Activated T-cell treated with anti-CD3 and anti-CD28 coated beads, Interleukin-2, amount 50 U/mL, for 72 hours (primary cell): ENCODE data around the gene NKG7. TPM values are rescaled to one million over a fixed set of nuclear protein-coding genes. Genes with fewer than 3 reads are reported as not detected.

Source experiments
- ATAC-seq, 2 donors: fragments of 150-1000 bp; cut with Tn5 transposase; replicated peaks in 1 of 2; 2 replicates each; pipeline ENCODE4 v1.10.0; 2021; ENCODE audit warnings: moderate library complexity in 2 of 2, mild to moderate bottlenecking in 1 of 2
- DNase-seq, 2 donors: peaks; one replicate each; pipeline ENCODE4 v3.0.0; 2021 to 2022; ENCODE audit warnings: mixed read lengths in 1 of 2
- H3K27ac Mint-ChIP-seq: one replicate; pipeline ENCODE4 v1.8.0; 2022; ENCODE audit warnings: mild to moderate bottlenecking, moderate library complexity, mixed read lengths
- H3K27me3 Mint-ChIP-seq: one replicate; pipeline ENCODE4 v1.8.0; 2022; ENCODE audit warnings: low read depth, mixed read lengths
- H3K36me3 Mint-ChIP-seq, 2 donors: one replicate each; pipeline ENCODE4 v1.8.0; 2022; ENCODE audit warnings: mixed read lengths in 2 of 2, mild to moderate bottlenecking in 1 of 2; ENCODE audit not compliant: insufficient read depth in 2 of 2
- H3K4me1 Mint-ChIP-seq: one replicate; pipeline ENCODE4 v1.8.0; 2022; ENCODE audit warnings: low read depth, mixed read lengths
- H3K4me3 Mint-ChIP-seq, 2 donors: one replicate each; pipeline ENCODE4 v1.8.0; 2022; ENCODE audit warnings: mild to moderate bottlenecking in 2 of 2, mixed read lengths in 2 of 2, moderate library complexity in 2 of 2
- H3K9me3 Mint-ChIP-seq, 2 donors: one replicate each; pipeline ENCODE4 v1.8.0; 2022; ENCODE audit warnings: mixed read lengths in 2 of 2
- total RNA-seq, 2 donors: library from RNA; stranded (reverse); gene quantifications; one replicate each; pipeline ENCODE4 v1.2.3, GENCODE V29; 2022

The NKG7 gene
- total RNA-seq, 2 donors from 2014 or later: 190 to 261 TPM

DNA sequence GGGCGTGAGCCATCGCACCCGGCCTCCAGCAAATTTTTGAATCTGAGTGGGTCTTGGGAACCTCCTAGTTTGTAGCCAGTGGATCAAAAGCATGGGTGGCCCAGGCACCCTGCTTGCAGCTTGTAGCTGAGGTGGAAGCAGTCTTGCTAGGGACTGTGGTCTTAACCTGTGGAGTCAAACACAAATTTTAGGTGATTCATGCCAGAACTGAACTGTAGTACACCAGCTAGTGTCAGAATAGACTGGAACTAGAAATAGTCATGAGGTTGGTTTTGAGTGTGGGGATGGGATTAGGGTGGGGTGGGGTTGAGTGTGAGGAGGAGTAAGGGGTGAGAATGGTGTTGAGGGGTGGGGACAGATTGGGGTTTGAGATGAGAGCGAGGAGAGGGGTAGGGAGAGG, 9.6 kb upstream of the NKG7 start:
- no peaks in the 10 kb centered on the region for H3K9me3 Mint-ChIP-seq
- H3K4me3 Mint-ChIP-seq: no peak overlapping the region
- H3K36me3 Mint-ChIP-seq: peaks cover 3 to 10% of the 10 kb centered on the region in 2 donors
- no peak for DNase-seq
- no peaks in the 10 kb centered on the region for H3K27me3 Mint-ChIP-seq
- peak; percentile 46 to 54 for ATAC-seq
- H3K27ac Mint-ChIP-seq: no peak overlapping the region
- H3K4me1 Mint-ChIP-seq: peaks cover 29% of the 10 kb centered on the region

DNA sequence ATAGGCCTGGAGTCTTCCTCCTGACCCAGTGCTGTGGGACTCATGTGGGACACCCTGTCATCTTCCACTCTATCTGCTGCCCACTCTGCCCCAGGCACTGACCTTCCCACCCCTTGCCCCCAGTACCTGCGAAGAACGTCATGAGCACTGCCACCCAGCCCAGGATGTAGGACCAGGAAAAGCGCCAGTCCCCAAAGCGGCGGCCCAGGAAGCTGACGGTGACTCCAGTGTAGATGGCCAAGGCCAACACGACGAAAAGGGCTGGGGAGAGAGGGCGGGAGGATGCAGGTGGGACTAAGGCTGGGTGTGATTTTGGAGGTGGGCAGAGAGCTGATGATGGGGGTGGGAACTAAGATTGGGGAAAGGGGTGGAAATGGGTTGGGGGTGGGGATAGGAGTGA, 7.9 kb upstream of the NKG7 start:
- Mint-ChIP-seq H3K4me3 (no peak overlapping the region), H3K36me3 (peaks cover 3 to 10% of the 10 kb centered on the region in 2 donors), H3K4me1 (peaks cover 43% of the 10 kb centered on the region), H3K27ac (peak overlapping the region; percentile 86), H3K9me3 (no peaks in the 10 kb centered on the region), H3K27me3 (no peaks in the 10 kb centered on the region)
- ATAC-seq: peak in 1 of 2 donors; percentile 5
- no peak for DNase-seq

DNA sequence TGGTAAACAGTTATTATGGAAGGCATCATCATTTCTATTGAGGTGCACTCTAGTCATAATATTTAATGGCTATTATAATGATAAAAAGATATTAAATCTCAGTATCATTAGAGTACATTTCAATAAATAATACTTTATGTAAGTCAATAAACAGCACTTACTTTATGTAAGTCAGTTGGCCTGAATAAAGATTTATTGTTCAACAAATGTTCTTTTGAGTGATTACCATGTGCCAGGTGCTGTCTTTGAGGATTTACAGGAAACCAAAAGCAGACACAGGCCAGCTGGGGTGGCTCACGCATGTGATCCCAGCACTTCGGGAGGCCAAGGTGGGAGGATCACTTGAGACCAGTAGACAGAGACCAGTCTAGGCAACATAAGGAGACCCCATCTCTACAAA, 5.0 kb upstream of the NKG7 start:
- ATAC-seq (no peak), DNase-seq (no peak)
- Mint-ChIP-seq H3K36me3 (peaks cover 5 to 11% of the 10 kb centered on the region in 2 donors), H3K9me3 (no peaks in the 10 kb centered on the region), H3K27me3 (no peaks in the 10 kb centered on the region), H3K4me1 (peaks cover 66% of the 10 kb centered on the region), H3K4me3 (no peak overlapping the region), H3K27ac (no peak overlapping the region)

DNA sequence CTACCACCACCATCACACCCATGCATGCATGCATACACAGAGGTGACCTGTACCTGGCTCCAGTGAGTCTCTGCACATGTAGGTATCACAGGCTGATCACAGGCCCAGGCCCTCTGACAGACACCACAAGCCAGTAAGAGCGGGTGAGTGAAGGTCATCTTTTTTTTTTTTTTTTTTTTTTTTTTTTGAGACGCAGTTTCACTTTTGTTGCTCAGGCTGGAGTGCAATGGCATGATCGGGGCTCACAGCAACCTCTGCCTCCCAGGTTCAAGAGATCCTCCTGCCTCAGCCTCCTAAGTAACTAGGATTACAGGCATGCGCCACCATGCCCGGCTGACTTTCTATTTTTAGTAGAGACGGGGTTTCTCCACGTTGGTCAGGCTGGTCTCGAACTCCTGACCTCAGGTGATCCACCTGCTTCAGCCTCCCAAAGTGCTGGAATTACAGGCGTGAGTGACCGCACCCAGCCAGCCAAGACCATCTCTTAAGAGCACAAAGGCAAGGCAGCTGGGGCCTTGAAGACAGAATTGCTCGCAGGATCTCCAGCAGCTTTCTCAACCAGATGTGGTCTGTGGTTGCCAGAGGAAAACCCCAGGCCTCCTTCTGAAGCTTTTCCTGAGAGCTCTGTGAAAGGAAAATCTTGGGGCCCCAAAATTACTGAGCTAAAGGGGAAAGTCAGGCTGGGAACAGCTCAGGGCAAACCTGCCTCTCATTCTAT, 3.2 kb upstream of the NKG7 start:
- ATAC-seq: peak; percentile 19 to 29
- Mint-ChIP-seq H3K4me3 (peak overlapping the region; percentile 76 to 77), H3K27ac (peak overlapping the region; percentile 76), H3K27me3 (no peaks in the 10 kb centered on the region), H3K9me3 (no peaks in the 10 kb centered on the region), H3K36me3 (peaks cover 6 to 11% of the 10 kb centered on the region in 2 donors), H3K4me1 (peaks cover 76% of the 10 kb centered on the region)
- DNase-seq: peak; percentile 53 to 57

DNA sequence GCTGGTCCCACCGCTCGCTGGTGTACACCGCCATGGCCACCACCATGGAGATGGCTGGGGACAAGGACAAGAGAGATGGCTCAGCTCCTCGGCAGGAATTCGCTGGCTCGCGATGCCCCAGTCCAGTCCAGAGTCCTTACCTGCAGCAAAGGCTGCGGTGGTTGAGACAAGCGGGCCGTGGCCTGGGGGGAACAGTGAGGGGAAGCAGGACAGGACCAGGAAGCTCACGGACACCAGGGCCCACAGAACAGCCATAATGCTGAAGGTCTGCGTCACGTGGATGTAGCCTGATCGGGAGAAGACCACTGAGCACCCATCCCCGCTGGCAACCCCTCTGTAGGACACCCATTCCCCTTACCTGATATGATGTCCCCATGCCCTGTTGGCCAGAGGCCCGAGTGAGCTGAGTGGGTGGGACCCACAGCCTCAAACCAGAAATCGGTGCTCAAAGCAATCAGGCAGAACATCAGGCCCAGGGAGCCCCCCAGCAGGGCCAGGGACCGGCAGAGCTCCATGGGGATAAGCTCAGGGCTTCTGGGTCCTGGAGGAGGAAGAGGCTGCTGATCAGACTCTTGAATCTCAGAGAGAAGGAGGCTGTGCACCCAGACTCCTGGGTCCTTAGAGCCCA, 319 bp downstream of the NKG7 start:
- no peaks in the 10 kb centered on the region for H3K9me3 Mint-ChIP-seq
- no peaks in the 10 kb centered on the region for H3K27me3 Mint-ChIP-seq
- peak overlapping the region; percentile 99 for H3K4me3 Mint-ChIP-seq
- DNase-seq (no peak), ATAC-seq (no peak)
- H3K27ac Mint-ChIP-seq: peak overlapping the region; percentile 80
- peaks cover 10 to 16% of the 10 kb centered on the region in 2 donors for H3K36me3 Mint-ChIP-seq
- peaks cover 85% of the 10 kb centered on the region for H3K4me1 Mint-ChIP-seq

DNA sequence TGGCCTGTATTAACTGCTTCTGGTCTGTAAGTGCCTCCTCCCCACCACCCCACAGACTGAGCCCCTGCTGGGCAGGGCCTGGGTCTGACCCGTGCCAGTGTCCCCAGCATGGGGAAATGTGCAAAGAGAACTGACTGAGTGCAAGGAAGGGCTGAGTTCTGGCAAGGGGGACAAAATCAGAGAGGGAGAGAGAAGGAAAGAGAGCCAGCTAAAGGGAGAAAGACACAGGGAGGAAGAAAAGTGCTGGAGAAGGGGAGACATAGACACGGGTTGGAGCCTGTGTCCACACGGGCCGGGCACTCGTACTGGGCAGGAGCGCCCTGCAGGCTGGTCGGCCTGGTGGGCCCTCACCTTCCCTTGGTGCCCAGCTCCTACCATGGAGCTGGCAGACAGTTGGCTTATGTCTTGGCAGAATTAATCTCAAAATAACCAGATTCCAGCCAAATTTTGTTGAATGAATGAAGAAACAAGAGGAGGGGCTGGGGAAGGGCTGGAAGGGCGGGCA, 1.2 kb downstream of the NKG7 start:
- peaks cover 83% of the 10 kb centered on the region for H3K4me1 Mint-ChIP-seq
- H3K4me3 Mint-ChIP-seq: peak overlapping the region; percentile 99
- no peaks in the 10 kb centered on the region for H3K27me3 Mint-ChIP-seq
- H3K36me3 Mint-ChIP-seq: peaks cover 11 to 20% of the 10 kb centered on the region in 2 donors
- H3K9me3 Mint-ChIP-seq: no peaks in the 10 kb centered on the region
- peak overlapping the region; percentile 80 for H3K27ac Mint-ChIP-seq
- no peak for ATAC-seq
- no peak for DNase-seq

DNA sequence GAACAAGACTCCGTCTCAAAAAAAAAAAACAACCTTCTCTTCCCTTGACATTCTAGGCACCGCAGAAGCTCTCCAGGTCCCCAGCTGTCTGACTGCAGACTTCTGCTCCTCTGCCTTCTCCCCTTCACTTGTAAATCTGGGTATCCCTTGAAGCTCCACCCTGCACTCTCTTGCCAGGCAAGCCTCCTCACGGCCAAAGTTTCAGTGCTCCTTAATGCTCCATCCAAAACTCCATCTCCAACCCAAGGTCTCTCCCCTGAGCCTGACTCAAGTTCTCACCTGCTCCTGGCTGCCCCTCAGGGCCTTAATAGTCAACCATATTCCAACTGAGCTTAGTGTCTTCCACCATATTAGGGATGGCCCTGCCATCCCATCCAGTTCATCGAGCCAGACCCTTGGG, 2.2 kb downstream of the NKG7 start:
- ATAC-seq (no peak), DNase-seq (no peak)
- Mint-ChIP-seq H3K4me1 (peaks cover 80% of the 10 kb centered on the region), H3K36me3 (peaks cover 11 to 18% of the 10 kb centered on the region in 2 donors), H3K9me3 (no peaks in the 10 kb centered on the region), H3K27me3 (no peaks in the 10 kb centered on the region), H3K27ac (peak overlapping the region; percentile 80), H3K4me3 (peak overlapping the region; percentile 99)

DNA sequence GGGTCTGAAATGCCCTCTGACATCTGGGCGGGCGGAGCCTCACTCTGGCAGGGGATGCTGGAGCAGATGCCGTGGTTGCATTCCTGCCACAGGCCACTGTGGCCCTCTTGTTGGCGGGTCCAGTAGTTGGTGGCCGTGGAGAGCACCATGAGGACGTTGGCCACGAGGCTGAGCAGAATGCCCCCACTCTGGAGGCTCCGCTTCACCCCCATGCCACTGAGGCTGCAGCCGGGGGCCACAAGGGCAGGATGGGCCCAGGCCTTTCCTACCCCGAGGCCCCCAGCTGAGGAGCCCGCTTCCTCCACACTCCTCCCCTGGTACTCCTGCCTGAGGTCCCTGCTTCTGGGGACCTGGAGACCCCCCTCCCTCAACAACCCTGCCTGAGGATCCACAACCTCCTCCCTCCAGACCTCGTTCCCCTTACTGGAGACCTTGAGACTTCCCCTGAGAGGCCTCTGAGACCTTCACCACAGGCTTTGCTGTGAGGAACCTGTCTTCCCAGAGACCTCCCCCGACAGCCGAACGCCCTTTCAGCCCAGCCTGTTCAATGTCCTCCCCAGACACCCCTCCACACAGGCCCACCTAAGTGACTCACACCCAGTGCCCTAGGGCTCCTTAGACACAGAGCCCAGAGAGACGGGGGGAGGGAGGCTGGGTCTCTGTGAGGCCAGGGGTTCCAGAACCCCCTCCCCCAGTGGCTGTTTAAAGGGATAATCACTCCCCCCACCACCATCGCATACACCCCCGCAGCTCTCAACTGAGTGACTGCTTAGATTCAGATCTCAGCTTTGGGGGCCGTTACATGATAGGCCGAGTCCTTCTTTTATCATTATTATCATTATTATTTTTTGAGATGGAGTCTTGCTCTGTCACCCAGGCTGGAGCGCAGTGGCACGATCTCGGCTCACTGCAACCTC, 3.8 kb downstream of the NKG7 start, which contains the start of gene CLDND2:
TSS of gene CLDND2 (minus strand) at position 638 of the 917 bp plus-strand sequence. CDS start at position 212, 426 bp downstream.
- H3K27ac Mint-ChIP-seq: peak within 1 kb of the TSS; percentile 72
- peaks cover 77% of the 10 kb centered on the region for H3K4me1 Mint-ChIP-seq
- H3K9me3 Mint-ChIP-seq: no peaks in the 10 kb centered on the region
- ATAC-seq (no peak), DNase-seq (peak in 1 of 2 donors; percentile 43)
- H3K27me3 Mint-ChIP-seq: no peaks in the 10 kb centered on the region
- H3K4me3 Mint-ChIP-seq: peak within 1 kb of the TSS; percentile 99
- H3K36me3 Mint-ChIP-seq: peaks cover 9 to 15% of the 10 kb centered on the region in 2 donors

DNA sequence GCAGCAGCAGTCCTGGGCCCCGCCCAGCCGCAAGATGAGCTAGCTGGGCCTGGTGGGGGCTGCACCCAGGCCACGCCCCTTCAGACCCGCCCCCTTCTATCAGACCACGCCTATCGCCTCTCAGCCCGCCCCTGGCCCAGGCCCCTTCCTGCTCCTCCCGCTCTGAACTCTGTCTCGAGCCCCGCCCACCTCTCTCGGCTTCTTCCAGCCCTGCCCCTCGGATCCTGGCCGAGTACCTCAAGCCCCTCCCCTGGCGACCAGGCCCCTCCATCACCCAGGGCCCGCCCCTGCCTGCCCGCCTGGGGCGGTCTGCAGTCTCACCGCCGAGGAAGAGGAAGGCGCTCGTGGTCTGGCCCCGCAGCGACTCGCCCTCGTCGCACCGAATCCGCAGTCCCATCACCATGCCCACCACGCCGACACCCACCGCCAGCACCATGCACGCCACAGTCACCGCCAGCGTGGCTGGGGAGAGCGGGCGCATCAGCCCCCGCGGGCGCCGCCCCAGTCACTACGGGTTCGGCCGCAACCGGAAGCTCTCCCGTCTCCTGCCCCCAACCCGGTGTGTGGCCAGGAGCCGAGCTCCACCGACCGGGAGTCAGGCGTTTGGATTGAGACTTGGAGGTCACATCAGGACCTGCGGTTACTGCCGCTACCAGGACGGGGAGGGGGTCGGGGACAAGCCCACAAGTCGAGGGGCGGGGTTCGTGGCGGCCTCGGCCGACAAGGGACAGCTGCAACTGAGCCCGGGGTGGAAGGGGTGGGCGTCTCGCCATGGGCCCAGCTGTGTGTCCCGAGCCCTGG, 4.7 kb downstream of the NKG7 start:
- no peaks in the 10 kb centered on the region for H3K9me3 Mint-ChIP-seq

DNA sequence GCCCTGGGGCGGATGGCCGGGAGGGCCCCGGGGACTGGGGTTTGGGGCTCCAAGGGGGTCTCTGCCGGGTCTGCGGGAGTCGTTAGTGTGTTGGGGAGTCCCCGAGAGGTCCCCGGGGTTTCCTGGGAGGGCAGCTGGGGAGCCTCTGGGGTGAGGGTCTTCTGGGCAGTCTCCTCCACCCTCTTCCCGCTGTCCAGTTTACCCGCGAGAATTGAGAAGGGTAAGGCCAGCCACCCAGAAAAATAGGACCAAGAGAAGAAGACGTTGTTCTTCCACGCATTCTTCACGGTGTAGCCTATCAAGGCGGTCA, 5.2 kb downstream of the NKG7 start:
- Mint-ChIP-seq H3K36me3 (peaks cover 9 to 17% of the 10 kb centered on the region in 2 donors), H3K27ac (peak overlapping the region; percentile 72), H3K4me1 (peaks cover 77% of the 10 kb centered on the region), H3K4me3 (peak overlapping the region; percentile 99), H3K27me3 (no peaks in the 10 kb centered on the region), H3K9me3 (no peaks in the 10 kb centered on the region)
- DNase-seq (no peak), ATAC-seq (no peak)

More for the DNA sequence above, 4.7 kb downstream of the NKG7 start:
- H3K4me1 Mint-ChIP-seq: peaks cover 77% of the 10 kb centered on the region
- DNase-seq (peak; percentile 99 to 100), ATAC-seq (peak; percentile 80 to 82)
- H3K36me3 Mint-ChIP-seq: peaks cover 9 to 17% of the 10 kb centered on the region in 2 donors
- peak overlapping the region; percentile 99 for H3K4me3 Mint-ChIP-seq
- H3K27ac Mint-ChIP-seq: peak overlapping the region; percentile 72
- H3K27me3 Mint-ChIP-seq: no peaks in the 10 kb centered on the region

DNA sequence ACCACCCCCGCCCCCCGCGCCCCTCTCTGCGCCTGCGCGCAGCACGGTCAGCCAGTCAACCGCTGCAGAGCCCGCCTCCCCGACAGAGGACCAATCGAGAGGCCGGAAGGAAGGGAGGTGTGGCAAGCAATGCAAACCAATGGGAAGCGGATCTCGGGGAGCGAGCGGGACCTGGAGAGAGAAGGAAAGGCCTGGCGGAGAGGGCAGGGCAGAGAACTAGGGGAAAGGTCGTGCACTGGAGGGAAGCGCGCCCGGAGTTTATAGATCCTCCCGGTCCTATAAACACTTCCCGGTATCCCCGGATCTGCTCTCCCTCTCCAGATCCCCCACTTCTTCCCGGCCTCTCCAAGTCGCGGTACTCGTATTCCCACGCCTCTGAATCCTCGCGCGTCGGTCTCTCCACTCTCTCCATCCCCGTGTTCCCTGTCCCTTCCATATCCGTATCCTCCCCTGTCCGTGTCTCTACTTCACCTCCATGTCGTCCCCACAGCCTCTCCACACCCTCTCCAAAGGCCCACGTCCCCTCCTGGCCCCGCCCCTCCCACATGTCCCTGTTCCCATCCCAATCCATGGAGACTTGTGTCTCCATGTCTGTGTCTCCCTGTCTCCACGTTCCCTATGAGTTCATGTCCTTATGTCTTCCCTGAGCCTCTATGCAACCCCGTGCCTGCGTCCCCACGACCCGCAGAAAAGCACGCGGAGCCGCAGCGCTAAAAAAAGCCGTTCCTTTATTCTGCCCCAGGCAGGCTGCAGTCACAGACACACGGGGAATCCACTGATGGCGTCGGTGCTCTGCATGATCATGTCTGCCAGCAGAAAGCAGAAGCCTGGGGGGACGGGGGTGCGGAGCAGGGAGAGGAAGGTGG, 5.8 kb downstream of the NKG7 start:
- peak; percentile 94 to 97 for DNase-seq
- no peaks in the 10 kb centered on the region for H3K27me3 Mint-ChIP-seq
- H3K4me1 Mint-ChIP-seq: peaks cover 76% of the 10 kb centered on the region
- no peaks in the 10 kb centered on the region for H3K9me3 Mint-ChIP-seq
- peak; percentile 58 to 60 for ATAC-seq
- H3K4me3 Mint-ChIP-seq: peak overlapping the region; percentile 99
- peak overlapping the region; percentile 93 for H3K27ac Mint-ChIP-seq
- H3K36me3 Mint-ChIP-seq: peaks cover 9 to 17% of the 10 kb centered on the region in 2 donors
